Adrenal gland (tissue), 12 donors: Measurements from ENCODE around the gene SCNN1B. TPM values are rescaled to one million over a fixed set of nuclear protein-coding genes. Genes with fewer than 3 reads are reported as not detected.
"Not testable (repeated sequence)": the region's sequence is repeated elsewhere in the genome, so short reads cannot be mapped to it uniquely, and the experiment has no call there.

Source experiments
- DNase-seq, 7 donors: peaks; one replicate each; pipeline ENCODE4 v3.0.0-alpha.2; 2019 to 2020
- H3K27ac ChIP-seq, 5 donors: fragments of 200-600 bp; sonication (generic) in 4 of 5; 1 replicate in 3 of 5; 2 replicates in 2 of 5; pipeline versions ENCODE4 v1.5.1 to v1.8.0; 2016 to 2020; ENCODE audit warnings: mild to moderate bottlenecking in 1 of 5
- H3K27me3 ChIP-seq: fragments of 200-600 bp; 2 replicates; pipeline ENCODE4 v1.8.0; 2021
- H3K36me3 ChIP-seq, 2 donors: fragments of 200-600 bp; replicated peaks in 1 of 2; 1 replicate in 1 of 2; 2 replicates in 1 of 2; pipeline versions ENCODE4 v1.5.1 to v1.8.0; 2018 to 2022
- H3K4me1 ChIP-seq, 2 donors: fragments of 200-600 bp; replicated peaks in 1 of 2; 1 replicate in 1 of 2; 2 replicates in 1 of 2; pipeline versions ENCODE4 v1.5.1 to v1.8.0; 2018 to 2021
- H3K4me3 ChIP-seq, 4 donors: fragments of 200-600 bp; sonication (generic) in 3 of 4; one replicate each; pipeline ENCODE4 v1.5.1; 2016 to 2018
- H3K9me3 ChIP-seq, 3 donors: fragments of 200-600 bp; sonication (generic) in 1 of 3; replicated peaks in 1 of 3; 1 replicate in 2 of 3; 2 replicates in 1 of 3; pipeline versions ENCODE4 v1.5.1 to v1.8.0; 2016 to 2021
- POLR2A ChIP-seq, 2 donors: fragments of 450-650 bp; IDR thresholded peaks; one replicate each; pipeline ENCODE4 v1.6.1; 2017; ENCODE audit warnings: antibody characterized with exemption in 2 of 2, mild to moderate bottlenecking in 2 of 2, moderate library complexity in 1 of 2
- WGBS, 4 donors: extraction: QIAGEN DNeasy Blood & Tissue Kit in 2 of 4; methylation state at CpG; one replicate each; pipeline versions ENCODE4 v1.1.5 to v1.1.7; 2013 to 2017; 5-methylcytosine and 5-hydroxymethylcytosine counted together
- intact Hi-C, 2 donors: fragments of 100-400 bp; cut with DNase I; formaldehyde crosslinking; loops; one replicate each; pipeline versions ENCODE4 v1.14.1 to v1.15.0; 2022 to 2023
- polyA plus RNA-seq, 3 donors: library from polyadenylated mRNA; stranded (reverse); fragments of 200-250 nt in 2 of 3; fragments of 350-450 nt in 1 of 3; fragmentation: Illumina TruSeq in 1 of 3; extraction: RNeasy Lipid Tissue Mini Kit (QIAGEN cat#74804) in 1 of 3; gene quantifications; one replicate each; pipeline ENCODE4 v1.2.3, GENCODE V29; 2013 to 2014
- total RNA-seq, 9 donors: library from RNA; depleted of rRNA in 4 of 9; stranded (reverse); fragments of >200 nt in 4 of 9; fragments of 120-200 nt in 1 of 9; fragmentation: NEBNext Ultra II Directional in 1 of 9; extraction: Animal tissue kit (Norgen Biotek cat#: 25700) in 1 of 9; gene quantifications; one replicate each; pipeline versions ENCODE4 v1.1.0 to v1.2.4, GENCODE V29; 2013 to 2023
- TF ChIP-seq, protein P1 (sequence below), 6 experiments: fragments of 450-650 bp in 4 of 6; fragments of 200-600 bp in 2 of 6; sonication (generic) in 1 of 6; IDR thresholded peaks; 1 replicate in 5 of 6; 2 replicates in 1 of 6; pipeline versions ENCODE4 v1.5.1 to v1.8.0; 2016 to 2021; ENCODE audit warnings: antibody characterized with exemption in 6 of 6, mild to moderate bottlenecking in 2 of 6, moderate library complexity in 1 of 6
- donor health status: healthy with polysubstance abuse.
- donor health status: Bipolar disorder and iron deficiency.
- donor health status: DM: yes; HTN: yes; CAD: no.
- donor health status: DM: no; HTN: no; CAD: no.
- donor health status: DM: no; HTN: no; CAD: no.
- donor health status: DM: yes; HTN: yes; CAD: no.

Gene SCNN1B
- total and polyA plus RNA-seq, 12 donors: 0.28 to 2.2 (median 1.2) TPM; not detected in 4

DNA sequence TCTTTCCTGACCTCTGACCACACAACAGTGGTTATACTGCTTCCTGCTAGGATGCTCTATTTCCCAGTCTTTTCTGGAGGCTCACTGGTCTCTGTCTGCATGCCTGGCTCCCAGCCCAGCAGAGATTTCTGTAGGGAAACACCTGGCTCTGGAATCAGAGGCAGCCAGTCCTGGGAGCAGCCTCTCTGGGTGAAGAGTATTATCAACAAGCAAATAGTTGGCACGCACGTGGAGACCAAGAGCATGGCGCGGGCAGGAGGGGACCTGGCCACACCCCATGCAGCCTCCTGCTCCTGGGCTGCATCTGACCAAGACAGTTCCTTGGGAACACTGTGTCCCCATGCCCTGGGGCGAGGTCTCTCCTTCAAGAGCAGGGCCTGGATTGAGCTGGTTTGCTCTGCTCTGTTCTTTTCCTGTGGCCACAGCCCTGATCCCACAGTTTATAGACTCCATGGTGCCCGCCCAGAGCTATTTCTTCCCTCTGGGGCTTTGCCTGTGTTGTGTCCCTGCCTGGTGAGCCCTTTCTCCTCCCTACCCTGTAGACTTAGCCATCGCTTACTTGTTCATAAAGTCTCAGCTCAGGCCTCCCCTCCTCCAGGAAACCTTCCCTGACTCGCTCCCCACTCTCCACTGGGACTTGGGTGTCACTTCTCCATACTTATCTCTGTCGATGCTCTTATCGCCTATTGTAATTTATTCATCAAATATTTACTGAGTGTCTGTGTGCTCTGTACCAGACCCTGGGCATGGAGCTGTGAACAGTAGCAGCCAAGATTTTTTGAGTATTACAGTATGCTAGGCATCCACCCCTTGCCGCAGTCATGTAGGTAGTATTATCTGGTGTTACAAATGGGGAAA lies 60.6 kb downstream of the SCNN1B start:
- H3K36me3 ChIP-seq: no peaks in the 10 kb centered on the region
- intact Hi-C loops: no loop called here
- no peak overlapping the region for H3K27ac ChIP-seq
- 72 to 79% (median 76%) methylated on average over 11 of the region's 11 CpGs for WGBS, 4 donors
- no peak for TF ChIP-seq POLR2A (IDR thresholded peaks at IDR 0.05)
- DNase-seq: peak in 4 of 7 donors; percentile 11 to 72 (median 26)
- no peak overlapping the region for H3K4me3 ChIP-seq
- H3K9me3 ChIP-seq: no peaks in the 10 kb centered on the region
- H3K4me1 ChIP-seq: no peaks in the 10 kb centered on the region
- H3K27me3 ChIP-seq: no peaks in the 10 kb centered on the region

DNA sequence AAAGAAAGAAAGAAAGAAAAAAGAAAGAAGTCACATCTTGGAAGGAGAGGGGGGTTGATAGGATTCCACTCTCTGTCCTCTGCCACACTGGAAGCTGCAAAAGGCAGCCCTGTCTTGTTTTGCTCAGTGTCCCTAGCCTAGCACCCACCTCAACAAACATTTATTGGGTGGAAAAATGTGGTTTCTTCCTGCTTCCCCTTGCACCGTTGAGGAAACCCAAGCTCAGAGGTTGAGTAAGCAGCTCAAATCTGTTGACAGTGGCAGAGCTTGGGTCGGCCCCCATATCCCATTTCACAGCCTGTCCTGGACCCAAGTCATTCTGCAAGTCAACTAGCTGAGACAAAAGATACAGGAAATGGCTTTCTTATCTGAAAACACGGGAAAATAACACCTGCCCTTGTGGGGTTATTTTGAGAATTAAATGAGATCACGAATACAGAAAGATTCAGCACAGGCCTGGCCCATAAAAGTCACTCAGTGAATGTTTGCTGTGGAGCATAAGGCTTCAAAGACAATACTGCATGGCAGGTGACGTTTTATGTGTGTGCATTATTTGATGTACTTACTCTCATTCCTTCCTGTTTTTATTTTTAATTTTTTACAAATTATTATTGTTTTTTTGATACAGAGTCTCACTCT lies 63.6 kb downstream of the SCNN1B start:
- no peaks in the 10 kb centered on the region for H3K36me3 ChIP-seq
- H3K27ac ChIP-seq: no peak overlapping the region
- no peaks in the 10 kb centered on the region for H3K9me3 ChIP-seq
- intact Hi-C loops: no loop called here
- TF ChIP-seq, protein P1, sequence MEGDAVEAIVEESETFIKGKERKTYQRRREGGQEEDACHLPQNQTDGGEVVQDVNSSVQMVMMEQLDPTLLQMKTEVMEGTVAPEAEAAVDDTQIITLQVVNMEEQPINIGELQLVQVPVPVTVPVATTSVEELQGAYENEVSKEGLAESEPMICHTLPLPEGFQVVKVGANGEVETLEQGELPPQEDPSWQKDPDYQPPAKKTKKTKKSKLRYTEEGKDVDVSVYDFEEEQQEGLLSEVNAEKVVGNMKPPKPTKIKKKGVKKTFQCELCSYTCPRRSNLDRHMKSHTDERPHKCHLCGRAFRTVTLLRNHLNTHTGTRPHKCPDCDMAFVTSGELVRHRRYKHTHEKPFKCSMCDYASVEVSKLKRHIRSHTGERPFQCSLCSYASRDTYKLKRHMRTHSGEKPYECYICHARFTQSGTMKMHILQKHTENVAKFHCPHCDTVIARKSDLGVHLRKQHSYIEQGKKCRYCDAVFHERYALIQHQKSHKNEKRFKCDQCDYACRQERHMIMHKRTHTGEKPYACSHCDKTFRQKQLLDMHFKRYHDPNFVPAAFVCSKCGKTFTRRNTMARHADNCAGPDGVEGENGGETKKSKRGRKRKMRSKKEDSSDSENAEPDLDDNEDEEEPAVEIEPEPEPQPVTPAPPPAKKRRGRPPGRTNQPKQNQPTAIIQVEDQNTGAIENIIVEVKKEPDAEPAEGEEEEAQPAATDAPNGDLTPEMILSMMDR (IDR thresholded peaks at IDR 0.05): no peak
- no peak for TF ChIP-seq POLR2A (IDR thresholded peaks at IDR 0.05)
- H3K4me1 ChIP-seq: no peaks in the 10 kb centered on the region
- H3K27me3 ChIP-seq: no peaks in the 10 kb centered on the region
- WGBS, 4 donors: 27 to 40% (median 39%) methylated on average over 5 of the region's 5 CpGs
- peak in 3 of 7 donors; percentile 5 to 55 (median 23) for DNase-seq
- no peak overlapping the region for H3K4me3 ChIP-seq

DNA sequence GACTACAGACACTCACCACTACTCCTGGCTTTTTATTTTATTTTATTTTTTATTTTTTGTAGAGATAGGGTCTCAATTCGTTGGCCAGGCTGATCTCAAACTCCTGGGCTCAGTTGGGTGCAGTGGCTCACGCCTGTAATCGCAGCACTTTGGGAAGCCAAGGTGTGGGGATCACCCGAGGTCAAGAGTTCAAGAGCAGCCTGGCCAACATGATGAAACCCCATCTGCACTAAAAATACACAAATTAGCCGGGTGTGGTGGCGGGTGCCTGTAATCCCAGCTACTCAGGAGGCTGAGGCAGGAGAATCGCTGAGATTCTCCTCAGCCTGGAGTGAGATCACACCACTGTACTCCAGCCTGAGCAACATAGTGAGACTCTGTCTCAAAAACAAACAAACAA lies 64.2 kb downstream of the SCNN1B start:
- H3K27me3 ChIP-seq, H3K36me3 ChIP-seq, H3K27ac ChIP-seq, H3K4me1 ChIP-seq, intact Hi-C loops, DNase-seq, H3K9me3 ChIP-seq, H3K4me3 ChIP-seq: not testable (repeated sequence)
- WGBS, 4 donors: 82 to 91% (median 84%) methylated on average over 7 of the region's 7 CpGs

DNA sequence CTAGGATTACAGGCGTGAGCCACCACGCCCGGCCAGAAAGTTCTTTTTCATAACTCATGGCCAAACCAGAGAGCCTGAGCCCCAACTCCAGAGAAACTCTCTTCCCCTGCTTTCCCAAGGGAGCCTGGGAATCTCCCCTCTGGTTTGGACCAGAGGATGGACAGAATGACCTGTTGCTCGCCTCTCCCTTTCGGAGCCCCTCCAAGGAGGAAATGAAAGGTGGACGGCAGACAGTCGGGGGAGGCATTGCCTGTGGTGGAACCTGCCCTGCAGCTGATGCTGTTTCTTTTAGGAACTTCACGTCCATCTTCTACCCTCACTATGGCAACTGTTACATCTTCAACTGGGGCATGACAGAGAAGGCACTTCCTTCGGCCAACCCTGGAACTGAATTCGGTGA lies 65.5 kb downstream of the SCNN1B start:
- no peak overlapping the region for H3K4me3 ChIP-seq
- no peaks in the 10 kb centered on the region for H3K27me3 ChIP-seq
- intact Hi-C loops: no loop called here
- H3K36me3 ChIP-seq: no peaks in the 10 kb centered on the region
- DNase-seq: no peak
- no peaks in the 10 kb centered on the region for H3K4me1 ChIP-seq
- 75 to 84% (median 82%) methylated on average over 10 of the region's 10 CpGs for WGBS, 4 donors
- no peak for TF ChIP-seq POLR2A (IDR thresholded peaks at IDR 0.05)
- TF ChIP-seq, protein P1 (IDR thresholded peaks at IDR 0.05): no peak
- no peak overlapping the region for H3K27ac ChIP-seq
- H3K9me3 ChIP-seq: no peaks in the 10 kb centered on the region

DNA sequence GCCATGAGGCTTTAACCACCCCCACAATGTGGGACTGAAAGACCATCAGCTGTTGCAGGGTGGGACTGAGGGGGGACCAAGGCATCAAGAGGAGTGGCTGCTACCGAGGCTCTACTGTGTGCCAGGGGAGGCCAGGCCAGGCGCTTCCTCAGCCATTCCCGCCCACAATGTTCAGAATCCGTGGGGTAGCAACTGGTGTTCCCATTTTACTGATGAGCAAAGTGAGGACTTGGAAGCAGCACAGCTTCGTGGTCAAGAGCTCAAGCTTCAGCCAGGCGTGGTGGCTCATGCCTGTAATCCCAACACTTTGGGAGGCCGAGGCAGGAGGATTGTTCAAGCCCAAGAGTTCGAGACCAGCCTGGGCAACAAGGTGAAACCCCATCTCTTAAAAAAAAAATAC lies 65.9 kb downstream of the SCNN1B start:
- H3K27ac ChIP-seq: no peak overlapping the region
- WGBS, 4 donors: 80 to 90% (median 81%) methylated on average over 5 to 8 of the region's 8 CpGs
- TF ChIP-seq, protein P1 (IDR thresholded peaks at IDR 0.05): no peak
- TF ChIP-seq POLR2A (IDR thresholded peaks at IDR 0.05): no peak
- no peaks in the 10 kb centered on the region for H3K27me3 ChIP-seq
- no peak overlapping the region for H3K4me3 ChIP-seq
- H3K36me3 ChIP-seq: no peaks in the 10 kb centered on the region
- no peaks in the 10 kb centered on the region for H3K9me3 ChIP-seq
- intact Hi-C loops: no loop called here
- H3K4me1 ChIP-seq: no peaks in the 10 kb centered on the region
- no peak for DNase-seq
